Left lung (tissue), 10 donors: ENCODE results near the gene SHANK1. TPM values are rescaled to one million over a fixed set of nuclear protein-coding genes. Genes with fewer than 3 reads are reported as not detected.
A peak's percentile ranks its signal among the peaks of the same experiment; 100 is the strongest.

Source experiments
- ATAC-seq: fragments of 200-7000 bp; cut with Tn5 transposase; one replicate; pipeline ENCODE4 v1.9.1; 2020; ENCODE audit warnings: moderate library complexity
- DNase-seq, 4 donors: peaks; one replicate each; pipeline ENCODE4 v3.0.0-alpha.2; 2013 to 2020
- H3K27ac ChIP-seq, 2 donors: fragments of 200-600 bp; sonication (generic) in 1 of 2; one replicate each; pipeline versions ENCODE4 v1.5.0 to v1.8.0; 2020 to 2021
- H3K27me3 ChIP-seq, 2 donors: fragments of 200-600 bp; sonication (generic) in 1 of 2; one replicate each; pipeline versions ENCODE4 v1.5.0 to v1.8.0; 2020 to 2021
- H3K36me3 ChIP-seq, 2 donors: fragments of 200-600 bp; sonication (generic) in 1 of 2; one replicate each; pipeline versions ENCODE4 v1.5.0 to v1.8.0; 2020 to 2021
- H3K4me1 ChIP-seq, 2 donors: fragments of 200-600 bp; one replicate each; pipeline ENCODE4 v1.8.0; 2021
- H3K4me3 ChIP-seq, 2 donors: fragments of 200-600 bp; sonication (generic) in 1 of 2; one replicate each; pipeline versions ENCODE4 v1.5.0 to v1.8.0; 2020 to 2021; ENCODE audit warnings: mild to moderate bottlenecking in 1 of 2
- H3K9me3 ChIP-seq, 2 donors: fragments of 200-600 bp; sonication (generic) in 1 of 2; one replicate each; pipeline versions ENCODE4 v1.5.0 to v1.8.0; 2020 to 2021
- intact Hi-C, 2 donors: fragments of 100-400 bp; cut with DNase I; formaldehyde crosslinking; loops; one replicate each; pipeline versions ENCODE4 v1.11.2 to v1.14.2; 2022
- polyA plus RNA-seq, 6 donors: library from polyadenylated mRNA; unstranded; fragments of 120-200 nt; gene quantifications; one replicate each; pipeline ENCODE4 v1.2.1, GENCODE V29; 2013; ENCODE audit not compliant: insufficient read length in 6 of 6
- total RNA-seq, 2 donors: library from RNA; stranded (reverse); fragmentation: NEBNext Ultra II Directional; extraction: Animal tissue kit (Norgen Biotek cat#: 25700); gene quantifications; one replicate each; pipeline ENCODE4 v1.2.1, GENCODE V29; 2021
- TF ChIP-seq, protein P1 (sequence below), 2 donors: fragments of 200-600 bp; sonication (generic) in 1 of 2; IDR thresholded peaks; one replicate each; pipeline versions ENCODE4 v1.5.0 to v1.8.0; 2021; ENCODE audit warnings: antibody characterized with exemption in 2 of 2
- donor health status: DM: no; HTN: yes; CAD: no.
- donor health status: DM: no; HTN: no; CAD: no.

The SHANK1 gene
- total and polyA plus RNA-seq, 8 donors = 0.21 to 7.5 (median 4.9) TPM

DNA sequence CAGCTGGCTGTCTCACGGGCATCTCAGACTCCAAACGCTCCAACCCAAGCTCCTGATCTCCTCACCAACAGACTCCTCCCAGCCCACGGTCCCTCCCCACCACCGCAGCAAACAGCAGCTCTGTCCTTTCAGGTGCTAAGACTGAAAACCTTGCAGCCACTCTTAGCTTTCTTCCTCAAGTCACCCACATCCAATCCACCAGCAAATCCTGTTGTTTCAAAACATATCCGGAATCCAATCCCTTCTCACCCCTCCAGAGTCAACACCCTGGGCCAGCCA lies 49.6 kb downstream of the SHANK1 start:
- TF ChIP-seq, protein P1, sequence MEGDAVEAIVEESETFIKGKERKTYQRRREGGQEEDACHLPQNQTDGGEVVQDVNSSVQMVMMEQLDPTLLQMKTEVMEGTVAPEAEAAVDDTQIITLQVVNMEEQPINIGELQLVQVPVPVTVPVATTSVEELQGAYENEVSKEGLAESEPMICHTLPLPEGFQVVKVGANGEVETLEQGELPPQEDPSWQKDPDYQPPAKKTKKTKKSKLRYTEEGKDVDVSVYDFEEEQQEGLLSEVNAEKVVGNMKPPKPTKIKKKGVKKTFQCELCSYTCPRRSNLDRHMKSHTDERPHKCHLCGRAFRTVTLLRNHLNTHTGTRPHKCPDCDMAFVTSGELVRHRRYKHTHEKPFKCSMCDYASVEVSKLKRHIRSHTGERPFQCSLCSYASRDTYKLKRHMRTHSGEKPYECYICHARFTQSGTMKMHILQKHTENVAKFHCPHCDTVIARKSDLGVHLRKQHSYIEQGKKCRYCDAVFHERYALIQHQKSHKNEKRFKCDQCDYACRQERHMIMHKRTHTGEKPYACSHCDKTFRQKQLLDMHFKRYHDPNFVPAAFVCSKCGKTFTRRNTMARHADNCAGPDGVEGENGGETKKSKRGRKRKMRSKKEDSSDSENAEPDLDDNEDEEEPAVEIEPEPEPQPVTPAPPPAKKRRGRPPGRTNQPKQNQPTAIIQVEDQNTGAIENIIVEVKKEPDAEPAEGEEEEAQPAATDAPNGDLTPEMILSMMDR (IDR thresholded peaks at IDR 0.05) = no peak
- ATAC-seq = no peak
- intact Hi-C loops = no loop called here
- H3K27me3 ChIP-seq = peaks cover 46 to 100% of the 10 kb centered on the region in 2 donors
- no peak overlapping the region for H3K4me3 ChIP-seq
- no peaks in the 10 kb centered on the region for H3K4me1 ChIP-seq
- H3K36me3 ChIP-seq = no peaks in the 10 kb centered on the region
- H3K9me3 ChIP-seq = no peaks in the 10 kb centered on the region
- H3K27ac ChIP-seq = no peak overlapping the region
- no peak for DNase-seq

DNA sequence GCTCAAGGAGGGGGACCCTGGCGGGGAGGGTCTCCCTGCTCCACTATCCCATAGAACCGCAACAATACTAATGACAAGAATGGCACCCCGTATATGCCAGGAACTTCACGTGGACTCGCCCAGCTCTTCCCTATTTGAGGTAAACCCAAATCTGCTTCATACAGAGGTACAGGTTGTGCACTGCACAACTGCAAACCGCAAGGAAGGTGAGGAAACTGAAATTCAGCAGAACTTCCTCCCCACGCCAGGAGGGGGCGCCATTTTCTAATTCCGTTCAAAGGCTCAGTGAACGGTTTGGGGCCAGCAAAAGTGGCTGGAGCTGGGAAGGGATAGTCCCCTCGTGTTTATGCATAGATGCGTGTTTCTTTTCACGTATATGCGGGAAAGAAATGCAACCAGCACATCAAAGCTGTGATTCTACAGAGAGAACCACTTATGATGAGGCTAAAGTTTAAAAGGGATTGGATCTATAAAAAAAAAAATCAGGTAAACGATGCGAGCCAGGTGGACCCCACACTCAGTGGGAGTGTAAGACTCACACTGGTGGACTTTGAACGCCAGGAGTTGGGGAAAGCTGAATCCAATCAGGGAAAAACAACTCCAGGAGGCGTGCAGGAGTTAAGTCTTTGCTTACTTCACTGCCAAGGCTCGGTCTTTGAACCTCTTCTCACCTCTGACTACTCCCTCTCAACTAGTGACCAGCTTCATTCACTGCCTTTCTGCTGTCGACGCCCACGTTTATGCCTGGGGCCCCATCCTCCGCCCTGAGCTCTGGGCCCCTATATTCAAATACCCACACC lies 50.1 kb downstream of the SHANK1 start:
- H3K4me1 ChIP-seq = no peaks in the 10 kb centered on the region
- peaks cover 48 to 100% of the 10 kb centered on the region in 2 donors for H3K27me3 ChIP-seq
- H3K27ac ChIP-seq = no peak overlapping the region
- TF ChIP-seq, protein P1 (IDR thresholded peaks at IDR 0.05) = peak; percentile 59 to 65
- intact Hi-C loops = no loop called here
- DNase-seq (no peak), ATAC-seq (peak; percentile 49)
- H3K4me3 ChIP-seq = no peak overlapping the region
- H3K9me3 ChIP-seq = no peaks in the 10 kb centered on the region
- no peaks in the 10 kb centered on the region for H3K36me3 ChIP-seq

DNA sequence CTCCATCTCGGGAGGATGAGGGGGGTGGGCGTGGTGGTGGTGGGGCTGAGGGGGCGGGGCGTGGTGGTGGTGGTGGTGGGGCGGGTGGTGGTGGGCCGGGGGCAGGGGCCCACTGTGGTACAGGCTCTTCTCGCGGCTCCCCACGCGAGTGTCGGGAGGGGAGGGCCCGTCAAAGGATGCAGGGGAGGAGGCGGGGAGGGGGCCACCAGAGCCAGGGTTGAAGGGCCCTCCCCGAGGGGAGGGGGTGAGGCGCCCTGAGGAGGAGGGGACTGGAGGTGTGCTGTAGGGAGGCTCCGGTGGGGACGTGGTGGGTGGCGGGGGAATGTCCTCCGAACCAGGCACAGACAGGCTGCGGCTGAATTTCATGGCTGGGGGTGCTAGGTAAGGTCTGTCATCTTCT lies 50.7 kb downstream of the SHANK1 start:
- Histone ChIP-seq H3K9me3 (no peaks in the 10 kb centered on the region), H3K27ac (no peak overlapping the region), H3K4me1 (no peaks in the 10 kb centered on the region), H3K27me3 (peaks cover 48 to 100% of the 10 kb centered on the region in 2 donors), H3K36me3 (no peaks in the 10 kb centered on the region), H3K4me3 (no peak overlapping the region)
- ATAC-seq = no peak
- TF ChIP-seq, protein P1 (IDR thresholded peaks at IDR 0.05) = no peak
- no peak for DNase-seq
- intact Hi-C loops = no loop called here

DNA sequence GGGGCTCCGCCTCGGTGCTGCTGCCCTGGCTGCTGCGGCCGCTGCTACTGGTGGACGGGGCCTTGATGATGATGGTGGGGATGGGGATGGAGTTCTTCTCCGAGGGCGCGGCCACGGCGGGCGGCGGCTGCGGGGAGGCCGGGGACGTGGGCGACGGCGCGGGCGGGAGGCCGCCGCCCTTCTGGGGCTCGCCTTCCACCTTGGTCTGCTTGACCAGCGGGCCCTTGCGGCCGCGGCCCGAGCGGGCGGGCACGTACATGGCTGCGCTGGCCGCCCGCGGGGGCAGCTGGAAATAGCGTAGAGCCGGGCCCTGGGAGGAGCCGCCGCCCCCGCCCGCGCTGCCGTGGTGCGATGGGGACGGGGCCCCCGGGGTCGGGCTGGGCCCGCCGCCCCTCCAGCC lies 51.2 kb downstream of the SHANK1 start:
- intact Hi-C loops = no loop called here
- H3K4me3 ChIP-seq = no peak overlapping the region

DNA sequence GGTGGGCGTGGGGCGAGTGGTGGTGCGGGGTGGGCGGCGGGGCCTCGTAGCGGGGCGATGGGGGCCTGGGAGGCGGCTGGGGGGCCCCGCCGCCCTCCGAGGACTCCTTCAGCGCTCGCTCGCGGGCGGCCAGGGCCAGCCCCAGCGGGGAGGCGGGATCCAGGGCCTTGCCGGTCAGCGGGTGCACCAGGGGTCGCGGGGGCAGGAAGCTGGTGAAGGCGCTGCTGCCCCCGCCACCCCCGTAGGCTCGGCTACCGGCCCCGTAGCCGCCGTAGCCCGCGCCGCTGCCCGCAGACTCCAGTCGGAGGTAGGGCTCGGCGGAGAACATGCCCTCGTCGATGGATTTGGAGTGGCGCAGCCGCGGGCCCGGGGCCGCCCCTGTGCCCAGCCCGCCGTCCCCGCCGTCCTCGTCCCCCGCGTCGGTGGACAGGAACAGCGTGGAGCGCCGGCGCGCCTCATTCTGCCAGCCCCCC lies 51.8 kb downstream of the SHANK1 start:
- H3K27me3 ChIP-seq = peaks cover 48 to 99% of the 10 kb centered on the region in 2 donors
- intact Hi-C loops = no loop called here
- no peak for ATAC-seq

More for the DNA sequence above, 51.2 kb downstream of the SHANK1 start:
- TF ChIP-seq, protein P1 (IDR thresholded peaks at IDR 0.05) = no peak
- no peak for DNase-seq
- no peak for ATAC-seq
- peaks cover 48 to 99% of the 10 kb centered on the region in 2 donors for H3K27me3 ChIP-seq
- no peaks in the 10 kb centered on the region for H3K4me1 ChIP-seq
- no peaks in the 10 kb centered on the region for H3K9me3 ChIP-seq
- H3K36me3 ChIP-seq = no peaks in the 10 kb centered on the region
- no peak overlapping the region for H3K27ac ChIP-seq

More for the DNA sequence above, 51.8 kb downstream of the SHANK1 start:
- Histone ChIP-seq H3K4me1 (no peaks in the 10 kb centered on the region), H3K9me3 (no peaks in the 10 kb centered on the region), H3K27ac (no peak overlapping the region), H3K36me3 (no peaks in the 10 kb centered on the region), H3K4me3 (no peak overlapping the region)
- DNase-seq = no peak
- TF ChIP-seq, protein P1 (IDR thresholded peaks at IDR 0.05) = no peak
